RPMI8226 (cell line): ENCODE data around the gene SPINDOC.
"Not testable (repeated sequence)": the region's sequence is repeated elsewhere in the genome, so short reads cannot be mapped to it uniquely, and the experiment has no call there.

ENCODE experiments used
- DNase-seq: peaks from one replicate; pipeline ENCODE4 v3.0.0-alpha.2; 2015

Gene SPINDOC

GRCh38 chr11:63858628-63859550 is 45.6 kb downstream of the SPINDOC start:
- no peak for DNase-seq

- DNase-seq: no peak
Measured at GRCh38 chr11:63862923-63863322, 49.7 kb downstream of the SPINDOC start.

- DNase-seq: not testable (repeated sequence)
Measured at GRCh38 chr11:63863620-63864019, 50.4 kb downstream of the SPINDOC start.

- DNase-seq: peak; percentile 97
Measured at GRCh38 chr11:63866211-63866610, 53.0 kb downstream of the SPINDOC start.

- DNase-seq: no peak
Measured at GRCh38 chr11:63867511-63867910, 54.3 kb downstream of the SPINDOC start.

GRCh38 chr11:63868399-63869064 is 55.3 kb downstream of the SPINDOC start:
- no peak for DNase-seq

GRCh38 chr11:63869171-63869591 is 55.9 kb downstream of the SPINDOC start:
- DNase-seq: no peak

GRCh38 chr11:63869683-63870082 is 56.4 kb downstream of the SPINDOC start:
- DNase-seq: no peak

- DNase-seq: no peak
Measured at GRCh38 chr11:63870351-63871140, 57.3 kb downstream of the SPINDOC start.

- peak; percentile 94 for DNase-seq
Measured at GRCh38 chr11:63871962-63872799, 58.9 kb downstream of the SPINDOC start.

- DNase-seq: no peak
Measured at GRCh38 chr11:63872800-63873197, 59.5 kb downstream of the SPINDOC start.

GRCh38 chr11:63873311-63873710 is 60.1 kb downstream of the SPINDOC start:
- DNase-seq: no peak

- DNase-seq: no peak
Measured at GRCh38 chr11:63874511-63874910, 61.3 kb downstream of the SPINDOC start.

- DNase-seq: no peak
Measured at GRCh38 chr11:63875506-63876065, 62.3 kb downstream of the SPINDOC start.

- DNase-seq: no peak
Measured at GRCh38 chr11:63876616-63877015, 63.4 kb downstream of the SPINDOC start.
